Naive B cell (primary cell): ENCODE measurements around the gene PTGDR2. TPM values are rescaled to one million over a fixed set of nuclear protein-coding genes. Genes with fewer than 3 reads are reported as not detected.
A peak's percentile ranks its signal among the peaks of the same experiment; 100 is the strongest.
"Not testable (repeated sequence)": the region's sequence is repeated elsewhere in the genome, so short reads cannot be mapped to it uniquely, and the experiment has no call there.

Experiments used
- ATAC-seq, 2 donors: fragments of 150-1000 bp; cut with Tn5 transposase; 2 replicates each; pipeline ENCODE4 v1.10.0; 2021; ENCODE audit warnings: low read depth in 2 of 2, mild to moderate bottlenecking in 2 of 2, moderate library complexity in 2 of 2
- DNase-seq: peaks from one replicate; pipeline ENCODE4 v3.0.0; 2022
- H3K27ac Mint-ChIP-seq, 6 donors: one replicate each; pipeline ENCODE4 v1.8.0; 2020 to 2022; ENCODE audit warnings: mild to moderate bottlenecking in 6 of 6, mixed read lengths in 6 of 6, moderate library complexity in 5 of 6, inconsistent platforms in 2 of 6
- H3K27me3 Mint-ChIP-seq, 3 donors: one replicate each; pipeline ENCODE4 v1.8.0; 2021 to 2022; ENCODE audit warnings: mixed read lengths in 3 of 3, mild to moderate bottlenecking in 1 of 3
- H3K36me3 Mint-ChIP-seq, 2 donors: one replicate each; pipeline ENCODE4 v1.8.0; 2020 to 2022; ENCODE audit warnings: mixed read lengths in 2 of 2, inconsistent platforms in 1 of 2, mild to moderate bottlenecking in 1 of 2
- H3K4me1 Mint-ChIP-seq, 3 donors: one replicate each; pipeline ENCODE4 v1.8.0; 2020 to 2022; ENCODE audit warnings: mixed read lengths in 3 of 3, inconsistent platforms in 1 of 3, mild to moderate bottlenecking in 1 of 3, moderate library complexity in 1 of 3
- H3K4me3 Mint-ChIP-seq, 8 donors: one replicate each; pipeline ENCODE4 v1.8.0; 2020 to 2022; ENCODE audit warnings: mild to moderate bottlenecking in 8 of 8, mixed read lengths in 8 of 8, moderate library complexity in 8 of 8, inconsistent platforms in 2 of 8
- H3K9me3 Mint-ChIP-seq, 7 donors: one replicate each; pipeline ENCODE4 v1.8.0; 2020 to 2022; ENCODE audit warnings: mixed read lengths in 7 of 7, mild to moderate bottlenecking in 5 of 7, inconsistent platforms in 2 of 7, moderate library complexity in 1 of 7
- polyA plus RNA-seq, 6 donors: library from polyadenylated mRNA; unstranded; fragments of 300-500 nt; fragmentation: Illumina TruSeq; gene quantifications; one replicate each; pipeline ENCODE4 v1.2.3, GENCODE V29; 2021; ENCODE audit warnings: low read depth in 6 of 6

PTGDR2 gene
- polyA plus RNA-seq, 6 donors from 2014 or later: not detected

DNA sequence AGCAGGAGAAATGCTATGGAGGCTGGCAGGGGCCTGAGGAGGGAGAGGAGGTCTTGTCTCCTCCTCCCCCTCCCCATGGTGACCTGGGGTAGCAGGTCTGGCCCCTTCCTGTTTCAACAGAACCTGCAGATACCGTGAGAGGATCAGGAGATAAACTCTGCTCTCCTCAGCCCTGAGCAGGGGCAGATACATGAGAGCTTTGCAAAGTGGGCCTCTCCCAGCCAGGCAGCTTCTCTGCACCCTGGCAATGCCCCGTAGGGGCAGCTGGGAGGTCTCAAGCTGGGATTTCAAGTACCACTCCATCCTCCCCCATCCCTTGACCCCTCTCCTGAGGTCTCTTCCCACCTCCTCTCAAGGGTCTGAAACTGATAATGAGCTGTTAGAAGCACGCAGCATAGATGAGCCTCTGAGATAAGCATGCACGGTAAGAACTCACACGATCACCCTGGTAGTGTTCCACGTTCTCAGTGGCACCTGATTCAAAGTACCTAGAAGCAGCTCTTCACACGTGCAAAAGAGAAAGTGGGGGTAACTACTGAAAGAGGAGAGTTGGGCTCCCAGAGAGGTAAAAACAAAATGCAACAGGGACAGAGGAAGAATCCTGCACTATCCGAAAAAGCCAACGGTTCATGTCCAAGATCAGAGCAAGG, 18.8 kb downstream of the PTGDR2 start:
- ATAC-seq: no peak
- H3K27ac Mint-ChIP-seq: no peak overlapping the region
- peaks cover 12 to 21% (median 13%) of the 10 kb centered on the region in 3 donors for H3K4me1 Mint-ChIP-seq
- no peaks in the 10 kb centered on the region for H3K36me3 Mint-ChIP-seq
- peaks cover 0 to 9% (median 4%) of the 10 kb centered on the region in 3 donors for H3K27me3 Mint-ChIP-seq
- H3K9me3 Mint-ChIP-seq: no peaks in the 10 kb centered on the region
- H3K4me3 Mint-ChIP-seq: peak overlapping the region in 1 of 8 donors; percentile 13
- DNase-seq: no peak

DNA sequence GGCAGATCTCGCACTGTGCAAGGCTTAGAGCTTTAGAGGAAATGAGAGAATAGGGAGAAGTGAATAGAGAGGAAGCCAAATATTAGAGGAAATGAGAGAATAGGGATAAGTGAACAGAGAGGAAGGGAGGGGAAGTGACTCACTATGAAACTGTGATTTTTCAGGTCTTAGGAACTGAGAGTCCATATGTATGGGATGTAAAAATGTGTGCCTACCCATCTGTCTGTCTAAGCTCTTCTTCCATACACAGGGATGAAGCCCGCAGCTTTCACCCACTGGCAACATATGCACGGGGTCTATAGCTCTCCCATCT, 20.3 kb downstream of the PTGDR2 start:
- Mint-ChIP-seq H3K4me3 (no peak overlapping the region), H3K36me3 (no peaks in the 10 kb centered on the region), H3K27ac (peak overlapping the region in 1 of 6 donors; percentile 26), H3K27me3 (peaks cover 0 to 9% (median 4%) of the 10 kb centered on the region in 3 donors), H3K4me1 (peaks cover 3 to 8% (median 5%) of the 10 kb centered on the region in 3 donors), H3K9me3 (no peaks in the 10 kb centered on the region)
- ATAC-seq (no peak), DNase-seq (no peak)

DNA sequence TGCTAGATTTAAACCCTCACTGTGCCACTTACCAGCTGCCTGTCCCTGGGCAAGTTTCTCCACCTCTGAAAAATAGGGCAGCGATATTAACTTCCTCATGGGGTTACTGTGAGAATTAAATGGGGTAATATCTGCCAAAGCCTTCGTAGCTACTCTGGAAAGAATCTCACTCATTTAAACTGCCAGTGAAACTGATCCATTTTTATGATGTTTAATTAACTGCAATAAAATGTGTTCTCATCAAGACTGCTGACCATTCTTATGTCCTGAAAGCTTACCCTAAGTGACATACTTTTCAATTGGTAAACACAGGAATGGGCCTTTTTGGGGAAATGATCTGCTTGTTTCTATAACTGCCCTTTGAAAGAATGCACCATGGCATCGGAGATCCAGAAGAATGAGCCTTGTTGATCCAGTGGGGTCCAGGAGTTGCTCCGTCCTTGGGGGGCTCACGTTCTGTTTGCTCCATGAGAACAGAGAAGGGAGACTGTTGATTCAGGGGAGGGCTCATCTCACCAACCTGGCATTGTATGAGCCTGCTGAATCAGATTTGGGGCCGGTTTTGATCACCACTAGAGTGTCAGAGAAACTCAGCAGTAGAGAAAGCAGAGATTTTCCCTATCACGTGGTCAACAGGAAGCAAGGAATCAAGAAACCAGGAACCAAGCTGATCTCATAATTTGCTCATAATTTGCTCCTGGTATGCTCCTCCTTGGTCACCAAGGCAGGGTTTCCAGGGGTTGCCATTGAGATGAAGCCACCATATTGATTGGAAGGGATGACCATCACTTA, 20.8 kb downstream of the PTGDR2 start:
- H3K4me1 Mint-ChIP-seq: peaks cover 3 to 8% (median 5%) of the 10 kb centered on the region in 3 donors
- H3K27me3 Mint-ChIP-seq: peaks cover 0 to 9% (median 4%) of the 10 kb centered on the region in 3 donors
- no peak overlapping the region for H3K27ac Mint-ChIP-seq
- no peaks in the 10 kb centered on the region for H3K36me3 Mint-ChIP-seq
- H3K4me3 Mint-ChIP-seq: no peak overlapping the region
- no peak for ATAC-seq
- no peak for DNase-seq
- H3K9me3 Mint-ChIP-seq: no peaks in the 10 kb centered on the region

DNA sequence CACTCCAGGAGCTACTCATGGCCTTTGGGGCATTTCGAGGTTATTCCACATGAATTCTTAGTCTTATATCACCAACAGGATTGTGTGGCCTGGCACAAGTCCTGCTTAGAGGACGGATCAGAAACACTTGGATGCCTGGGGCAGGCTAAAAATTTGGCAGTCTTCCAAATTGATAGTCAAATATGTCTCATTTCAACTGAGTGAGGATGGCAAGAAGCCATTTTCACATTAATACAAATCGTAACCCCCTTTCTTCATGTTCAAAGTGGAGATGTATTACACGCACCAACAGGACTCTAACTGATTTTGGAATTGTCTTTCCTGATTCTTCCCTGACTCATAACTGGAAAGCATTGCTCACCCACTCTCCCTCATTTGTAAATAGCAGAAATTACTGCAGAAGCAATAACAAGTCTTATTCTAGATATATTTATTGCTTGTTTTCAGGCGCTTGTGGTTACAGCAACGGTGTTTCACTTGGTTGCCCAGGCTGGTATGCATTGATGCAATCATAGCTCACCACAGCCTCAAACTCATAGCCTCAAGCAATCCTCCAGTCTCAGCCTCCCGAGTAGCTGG, 24.2 kb downstream of the PTGDR2 start:
- no peak for DNase-seq
- Mint-ChIP-seq H3K4me1 (peaks cover 0 to 8% (median 5%) of the 10 kb centered on the region in 3 donors), H3K9me3 (no peaks in the 10 kb centered on the region), H3K27ac (no peak overlapping the region), H3K27me3 (peaks cover 0 to 15% (median 4%) of the 10 kb centered on the region in 3 donors), H3K36me3 (no peaks in the 10 kb centered on the region), H3K4me3 (no peak overlapping the region)
- ATAC-seq: no peak

DNA sequence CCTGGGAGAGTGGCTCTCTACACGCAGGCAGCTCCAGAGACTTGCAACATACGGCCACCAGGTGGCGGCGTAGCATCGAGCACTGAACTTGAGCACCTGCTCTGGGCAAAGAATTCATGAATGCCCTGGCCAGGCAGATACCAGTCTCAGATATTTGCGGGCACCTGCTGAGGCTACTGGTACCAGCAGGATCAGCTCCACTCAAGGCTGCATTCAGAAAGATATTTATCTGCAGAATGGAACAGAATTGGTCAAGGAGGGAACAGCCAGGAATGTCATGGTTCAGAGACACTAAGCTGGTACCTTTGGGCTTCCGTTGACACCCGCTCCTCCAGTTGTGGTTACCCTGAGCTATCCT, 24.6 kb downstream of the PTGDR2 start:
- DNase-seq (peak; percentile 67), ATAC-seq (peak; percentile 81 to 95)
- Mint-ChIP-seq H3K27me3 (peaks cover 0 to 15% (median 4%) of the 10 kb centered on the region in 3 donors), H3K9me3 (no peaks in the 10 kb centered on the region), H3K36me3 (no peaks in the 10 kb centered on the region), H3K4me3 (peak overlapping the region in 3 of 8 donors; percentile 1 to 79 (median 23)), H3K27ac (no peak overlapping the region), H3K4me1 (peaks cover 0 to 7% (median 5%) of the 10 kb centered on the region in 3 donors)

GRCh38 chr11:60830478-60831142, 25.1 kb downstream of the PTGDR2 start:
- Mint-ChIP-seq H3K27me3 (peaks cover 0 to 15% (median 4%) of the 10 kb centered on the region in 3 donors), H3K9me3 (no peaks in the 10 kb centered on the region), H3K4me1 (peaks cover 0 to 5% (median 3%) of the 10 kb centered on the region in 3 donors), H3K4me3 (peak overlapping the region in 3 of 8 donors; percentile 1 to 79 (median 23)), H3K27ac (no peak overlapping the region), H3K36me3 (no peaks in the 10 kb centered on the region)
- DNase-seq (no peak), ATAC-seq (peak in 1 of 2 donors; percentile 43)

- Mint-ChIP-seq H3K36me3 (no peaks in the 10 kb centered on the region), H3K27ac (no peak overlapping the region), H3K27me3 (peaks cover 0 to 11% (median 0%) of the 10 kb centered on the region in 3 donors), H3K4me1 (peaks cover 5 to 10% (median 6%) of the 10 kb centered on the region in 3 donors), H3K9me3 (no peaks in the 10 kb centered on the region), H3K4me3 (no peak overlapping the region)
- DNase-seq: no peak
- ATAC-seq: no peak
Measured at GRCh38 chr11:60825790-60826189, 30.0 kb downstream of the PTGDR2 start.

- Mint-ChIP-seq H3K9me3 (no peaks in the 10 kb centered on the region), H3K27me3 (peaks cover 0 to 11% (median 0%) of the 10 kb centered on the region in 3 donors), H3K36me3 (no peaks in the 10 kb centered on the region), H3K4me1 (peaks cover 4 to 10% (median 5%) of the 10 kb centered on the region in 3 donors), H3K4me3 (no peak overlapping the region), H3K27ac (no peak overlapping the region)
- ATAC-seq: no peak
- DNase-seq: no peak
Measured at GRCh38 chr11:60825118-60825517, 30.6 kb downstream of the PTGDR2 start.

DNA sequence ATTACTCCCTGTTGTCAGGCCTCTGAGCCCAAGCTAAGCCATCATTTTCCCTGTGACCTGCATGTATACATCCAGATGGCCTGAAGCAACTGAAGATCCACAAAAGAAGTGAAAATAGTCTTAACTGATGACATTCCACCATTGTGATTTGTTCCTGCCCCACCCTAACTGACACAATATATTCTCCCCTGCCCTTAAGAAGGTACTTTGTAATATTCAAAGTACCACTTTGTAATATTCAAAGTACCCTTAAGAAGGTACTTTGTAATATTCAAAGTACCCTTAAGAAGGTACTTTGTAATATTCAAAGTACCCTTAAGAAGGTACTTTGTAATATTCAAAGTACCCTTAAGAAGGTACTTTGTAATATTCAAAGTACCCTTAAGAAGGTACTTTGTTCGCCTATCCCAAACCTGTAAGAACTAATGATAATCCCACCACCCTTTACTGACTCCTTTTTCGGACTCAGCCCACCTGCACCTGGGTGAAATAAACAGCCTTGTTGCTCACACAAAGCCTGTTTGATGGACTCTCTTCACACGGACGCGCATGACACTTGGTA, 31.9 kb downstream of the PTGDR2 start:
- not testable (repeated sequence) for ATAC-seq, H3K36me3 Mint-ChIP-seq, DNase-seq, H3K4me1 Mint-ChIP-seq, H3K27ac Mint-ChIP-seq, H3K9me3 Mint-ChIP-seq
- peak overlapping the region in 1 of 8 donors; percentile 13 for H3K4me3 Mint-ChIP-seq
- peaks cover 0 to 14% (median 4%) of the 10 kb centered on the region in 3 donors for H3K27me3 Mint-ChIP-seq

DNA sequence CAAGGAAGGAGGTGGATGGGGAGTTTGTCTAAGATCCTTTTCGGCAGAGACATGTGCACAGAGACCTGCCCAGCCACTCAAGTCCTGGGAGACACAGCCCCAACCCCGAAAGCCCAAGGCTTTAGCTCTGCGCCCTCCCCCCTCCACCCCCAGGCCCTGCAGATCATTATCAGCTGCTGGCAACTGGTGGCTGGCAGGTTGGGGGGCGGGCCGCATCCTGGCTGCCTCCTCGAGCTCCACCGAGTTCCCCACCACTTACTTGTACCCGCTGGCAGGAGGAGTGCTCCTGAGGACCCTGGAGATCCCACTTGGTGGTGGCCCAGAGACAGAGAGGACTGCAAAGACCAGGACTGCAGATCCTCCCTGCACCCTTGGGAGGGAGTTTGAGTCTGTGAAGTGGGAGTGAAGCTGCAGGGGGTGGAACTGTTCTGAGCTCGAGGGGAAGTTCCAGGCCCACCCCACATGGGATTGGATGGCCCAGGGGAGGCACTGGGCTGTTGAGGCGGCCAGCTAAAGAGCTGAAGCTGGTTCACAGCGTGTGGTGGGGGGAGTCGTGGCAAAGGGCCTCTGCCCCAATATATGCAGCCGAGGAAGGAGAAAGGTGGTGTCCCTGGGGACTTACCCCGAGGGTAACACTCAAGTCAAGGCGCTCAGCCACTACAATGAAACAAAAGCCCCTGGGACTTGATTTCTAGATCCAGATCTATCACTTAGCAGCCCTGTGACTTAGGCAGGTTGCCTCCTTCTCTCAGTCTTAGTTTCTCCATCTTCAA, 33.7 kb downstream of the PTGDR2 start:
- ATAC-seq: no peak
- H3K27ac Mint-ChIP-seq: peak overlapping the region in 1 of 6 donors; percentile 56
- H3K36me3 Mint-ChIP-seq: no peaks in the 10 kb centered on the region
- peaks cover 0 to 9% (median 6%) of the 10 kb centered on the region in 7 donors for H3K9me3 Mint-ChIP-seq
- DNase-seq: no peak
- peaks cover 0 to 15% (median 4%) of the 10 kb centered on the region in 3 donors for H3K27me3 Mint-ChIP-seq
- H3K4me1 Mint-ChIP-seq: peaks cover 4 to 10% (median 5%) of the 10 kb centered on the region in 3 donors
- H3K4me3 Mint-ChIP-seq: no peak overlapping the region

DNA sequence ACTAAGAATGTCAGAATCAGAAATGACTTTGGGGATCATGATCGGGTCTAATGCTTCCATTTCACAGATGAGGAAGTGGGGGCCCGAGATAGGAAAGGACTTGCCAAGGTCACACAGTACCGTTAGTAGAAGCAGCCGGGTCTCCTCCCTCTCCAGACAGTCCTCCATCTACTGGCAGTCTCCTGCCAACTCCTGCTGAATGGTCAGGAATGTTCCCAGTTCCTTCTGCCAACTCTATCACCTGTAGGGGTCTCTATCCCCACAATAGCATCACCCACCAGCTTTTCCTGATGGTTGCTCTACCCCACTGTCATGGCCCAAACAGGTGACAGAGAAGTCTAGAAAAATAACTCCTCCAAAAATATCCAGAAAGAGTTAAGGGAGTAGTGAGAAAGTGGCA, 37.7 kb downstream of the PTGDR2 start:
- Mint-ChIP-seq H3K9me3 (peaks cover 0 to 20% (median 13%) of the 10 kb centered on the region in 7 donors), H3K27ac (no peak overlapping the region)
- ATAC-seq: no peak

GRCh38 chr11:60816590-60817157, 39.1 kb downstream of the PTGDR2 start:
- DNase-seq (no peak), ATAC-seq (no peak)
- Mint-ChIP-seq H3K9me3 (peaks cover 0 to 20% (median 13%) of the 10 kb centered on the region in 7 donors), H3K4me1 (peaks cover 1 to 5% (median 4%) of the 10 kb centered on the region in 3 donors), H3K4me3 (no peak overlapping the region), H3K36me3 (no peaks in the 10 kb centered on the region), H3K27me3 (peaks cover 0 to 11% (median 4%) of the 10 kb centered on the region in 3 donors), H3K27ac (no peak overlapping the region)

More for the DNA sequence above, 37.7 kb downstream of the PTGDR2 start:
- Mint-ChIP-seq H3K27me3 (peaks cover 0 to 15% (median 4%) of the 10 kb centered on the region in 3 donors), H3K4me1 (peaks cover 8 to 10% (median 9%) of the 10 kb centered on the region in 3 donors), H3K36me3 (no peaks in the 10 kb centered on the region), H3K4me3 (no peak overlapping the region)
- DNase-seq: no peak
